ENCODE results near the gene PCDH9.

- TF ChIP-seq CTCF (conservative IDR thresholded peaks at IDR 0.05; ENCODE audit: low read length) (no peak), EZH2phosphoT487 (IDR thresholded peaks at IDR 0.05; ENCODE audit: borderline replicate concordance) (no peak)
Observed at GRCh38 chr13:67231289-67232000, 1.3 kb upstream of the PCDH9 start.

Data from Loucy (cell line).